ENCODE results near the gene ADNP.

The ADNP gene

DNA sequence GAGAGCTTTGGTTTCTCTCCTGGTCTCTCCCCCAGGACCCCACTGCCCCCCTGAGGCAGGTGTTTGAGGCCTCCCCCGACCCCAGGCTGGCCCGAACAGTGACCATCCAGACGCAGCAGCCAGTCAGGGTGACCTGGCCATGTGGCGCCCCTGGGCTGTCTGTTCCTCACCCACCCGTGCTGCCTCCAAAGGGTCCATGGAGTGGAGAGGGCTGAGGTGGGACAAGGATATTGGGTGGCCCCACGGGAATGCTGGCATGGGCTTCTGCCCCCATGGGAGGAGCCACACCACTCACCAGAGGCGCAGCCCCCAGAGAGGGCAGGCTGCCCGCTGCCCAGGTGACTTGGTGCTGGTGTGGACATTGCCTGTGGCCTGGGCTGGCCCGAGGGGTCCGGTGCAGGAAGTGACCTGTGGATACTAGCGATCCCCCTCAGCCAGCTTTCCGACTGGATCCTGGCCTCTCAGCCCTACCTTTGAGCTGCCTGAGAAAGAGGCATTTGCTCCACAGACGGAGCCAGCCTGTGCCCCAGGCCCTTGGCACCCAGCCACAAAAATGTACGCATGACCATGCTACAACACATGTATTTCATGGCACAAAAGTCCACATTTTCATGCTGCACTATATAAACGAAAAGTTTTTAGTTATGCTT, 85.5 kb downstream of the ADNP start:
- DNase-seq, result no peak

- DNase-seq, result no peak
Observed at GRCh38 chr20:50844430-50845100, 86.7 kb downstream of the ADNP start.

DNA sequence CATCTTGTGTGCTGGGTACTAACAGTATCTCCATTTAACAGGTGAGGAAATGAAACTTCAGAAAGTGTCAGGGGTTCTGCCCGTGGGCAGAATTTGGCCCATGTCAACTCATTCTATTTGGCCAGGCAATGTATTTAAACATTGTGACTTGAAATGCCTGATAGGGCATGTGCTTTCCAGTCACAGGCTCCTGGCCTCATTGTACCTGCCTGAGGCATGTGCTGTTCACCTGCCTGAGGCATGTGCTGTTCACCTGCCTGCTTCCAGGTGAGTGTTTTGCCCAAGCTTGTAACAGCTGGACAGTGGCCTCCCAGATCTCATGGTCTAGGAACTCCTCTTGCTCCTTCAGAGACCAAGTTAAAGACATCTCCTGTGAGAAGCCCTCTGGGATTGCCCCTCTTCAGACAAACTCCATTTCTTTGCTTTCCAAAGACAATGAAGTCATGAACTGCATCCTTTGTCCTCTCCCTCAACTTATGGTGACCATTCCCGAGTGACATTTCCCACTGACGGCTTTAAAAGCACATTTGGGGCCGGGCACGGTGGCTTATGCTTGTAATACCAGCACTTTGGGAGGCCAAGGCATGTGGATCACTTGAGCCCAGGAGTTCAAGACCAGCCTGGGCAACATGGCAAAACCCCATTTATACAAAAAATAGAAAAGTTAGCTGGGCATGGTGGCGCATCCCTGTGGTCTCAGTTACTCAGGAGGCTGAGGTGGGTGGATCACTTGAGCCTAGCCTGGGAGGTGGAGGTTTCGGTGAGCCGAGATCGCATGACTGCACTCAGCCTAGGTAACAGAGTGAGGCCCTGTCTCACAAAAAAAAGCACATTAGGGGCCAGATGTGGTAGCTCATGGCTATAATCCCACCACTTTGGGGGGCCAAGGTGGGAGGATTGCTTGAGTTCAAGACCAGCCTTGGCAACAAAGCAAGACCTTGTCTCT, 87.6 kb downstream of the ADNP start:
- no peak for DNase-seq

DNA sequence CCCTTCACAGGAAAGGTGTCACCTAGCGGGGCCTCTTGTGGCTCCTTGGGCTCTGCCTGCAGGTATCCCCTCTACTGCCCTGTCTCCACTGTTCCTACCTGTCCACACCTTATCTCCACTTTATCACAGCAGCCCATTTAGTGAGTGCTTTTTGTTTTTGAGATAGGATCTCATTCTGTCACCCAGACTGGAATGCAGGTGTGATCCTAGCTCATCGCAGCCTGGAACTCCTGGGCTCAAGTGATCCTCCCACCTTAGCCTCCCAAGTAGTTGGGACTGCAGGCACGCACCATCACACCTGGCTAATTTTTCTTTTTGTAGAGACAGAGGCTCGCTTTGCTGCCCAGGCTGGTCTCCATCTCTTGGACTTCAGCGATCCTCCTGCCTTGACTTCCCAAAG, 88.4 kb downstream of the ADNP start:
- no peak for DNase-seq

Measured in NCI-H526 treated with DMSO at 0.1 percent for 48 hours (cell line).